Panc1 (cell line): ENCODE measurements around the gene PGGHG.

Experiments used
- CTCF ChIP-seq: fragments of 450-650 bp; IDR thresholded peaks from 2 replicates; pipeline ENCODE4 v1.5.1; 2017; ENCODE audit warnings: mild to moderate bottlenecking
- POLR2AphosphoS5 ChIP-seq: IDR thresholded peaks from 2 replicates; pipeline ENCODE4 v1.6.1; 2012; ENCODE audit warnings: mild to moderate bottlenecking, low read depth, low read length, moderate library complexity
- TF ChIP-seq, protein P1 (sequence below), 2 experiments: IDR thresholded peaks; 2 replicates each; pipeline ENCODE4 v1.6.1; 2011 to 2012; ENCODE audit warnings: low read depth in 2 of 2, control low read depth in 1 of 2, low read length in 1 of 2, mild to moderate bottlenecking in 1 of 2, moderate library complexity in 1 of 2; ENCODE audit not compliant: insufficient read depth in 1 of 2

DNA sequence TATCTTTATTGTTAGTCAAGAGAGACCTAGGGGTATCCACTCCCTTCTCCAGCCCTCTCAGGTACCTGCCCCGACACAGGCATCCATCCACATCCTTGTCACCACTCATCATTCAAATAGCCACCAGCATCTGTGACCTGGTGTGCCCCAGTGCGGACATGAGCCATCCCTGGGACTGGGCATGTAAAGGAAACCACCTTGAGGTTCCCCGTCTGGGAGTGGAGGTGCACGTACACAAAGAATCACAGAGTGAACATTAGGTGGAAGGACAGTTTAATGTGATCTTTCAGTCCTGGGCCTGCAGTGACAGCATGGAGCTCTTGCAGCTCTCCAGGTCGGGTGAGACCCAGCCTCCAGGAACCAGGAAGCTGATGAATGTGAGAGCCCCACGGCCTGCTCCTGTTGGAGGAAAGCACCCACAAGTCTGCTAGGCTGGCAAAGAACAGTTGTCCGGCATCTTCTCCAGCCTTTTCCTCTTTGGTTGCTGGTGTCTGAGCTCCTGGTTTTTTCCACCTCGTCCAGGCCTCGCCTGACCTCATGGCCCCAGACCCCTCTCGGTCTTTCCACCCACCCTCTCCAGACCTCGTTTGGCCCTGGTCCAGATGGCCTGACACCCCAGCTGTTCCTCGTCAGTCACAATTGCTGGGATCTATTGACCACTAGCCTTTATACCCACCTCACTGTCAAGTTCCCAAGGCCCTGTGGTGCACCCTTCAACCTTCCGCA, 35.6 kb upstream of the PGGHG start:
- no peak for TF ChIP-seq CTCF
- peak; percentile 63 for TF ChIP-seq POLR2AphosphoS5
- TF ChIP-seq, protein P1, sequence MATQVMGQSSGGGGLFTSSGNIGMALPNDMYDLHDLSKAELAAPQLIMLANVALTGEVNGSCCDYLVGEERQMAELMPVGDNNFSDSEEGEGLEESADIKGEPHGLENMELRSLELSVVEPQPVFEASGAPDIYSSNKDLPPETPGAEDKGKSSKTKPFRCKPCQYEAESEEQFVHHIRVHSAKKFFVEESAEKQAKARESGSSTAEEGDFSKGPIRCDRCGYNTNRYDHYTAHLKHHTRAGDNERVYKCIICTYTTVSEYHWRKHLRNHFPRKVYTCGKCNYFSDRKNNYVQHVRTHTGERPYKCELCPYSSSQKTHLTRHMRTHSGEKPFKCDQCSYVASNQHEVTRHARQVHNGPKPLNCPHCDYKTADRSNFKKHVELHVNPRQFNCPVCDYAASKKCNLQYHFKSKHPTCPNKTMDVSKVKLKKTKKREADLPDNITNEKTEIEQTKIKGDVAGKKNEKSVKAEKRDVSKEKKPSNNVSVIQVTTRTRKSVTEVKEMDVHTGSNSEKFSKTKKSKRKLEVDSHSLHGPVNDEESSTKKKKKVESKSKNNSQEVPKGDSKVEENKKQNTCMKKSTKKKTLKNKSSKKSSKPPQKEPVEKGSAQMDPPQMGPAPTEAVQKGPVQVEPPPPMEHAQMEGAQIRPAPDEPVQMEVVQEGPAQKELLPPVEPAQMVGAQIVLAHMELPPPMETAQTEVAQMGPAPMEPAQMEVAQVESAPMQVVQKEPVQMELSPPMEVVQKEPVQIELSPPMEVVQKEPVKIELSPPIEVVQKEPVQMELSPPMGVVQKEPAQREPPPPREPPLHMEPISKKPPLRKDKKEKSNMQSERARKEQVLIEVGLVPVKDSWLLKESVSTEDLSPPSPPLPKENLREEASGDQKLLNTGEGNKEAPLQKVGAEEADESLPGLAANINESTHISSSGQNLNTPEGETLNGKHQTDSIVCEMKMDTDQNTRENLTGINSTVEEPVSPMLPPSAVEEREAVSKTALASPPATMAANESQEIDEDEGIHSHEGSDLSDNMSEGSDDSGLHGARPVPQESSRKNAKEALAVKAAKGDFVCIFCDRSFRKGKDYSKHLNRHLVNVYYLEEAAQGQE (IDR thresholded peaks at IDR 0.05; ENCODE audit: insufficient read depth in 1 of 2, low read depth in 2 of 2, low read length in 1 of 2) = no peak
